Uterus (tissue), 2 donors: Measurements from ENCODE around the gene BGN.

Source experiments
- POLR2A ChIP-seq, 2 donors: fragments of 450-650 bp; IDR thresholded peaks; one replicate each; pipeline ENCODE4 v1.6.1; 2016; ENCODE audit warnings: antibody characterized with exemption in 2 of 2, mild to moderate bottlenecking in 1 of 2, moderate library complexity in 1 of 2
- TF ChIP-seq, protein P1 (sequence below), 4 experiments: fragments of 200-600 bp in 2 of 4; fragments of 450-650 bp in 2 of 4; sonication (generic) in 2 of 4; IDR thresholded peaks; one replicate each; pipeline ENCODE4 v1.5.1; 2016 to 2019; ENCODE audit warnings: antibody characterized with exemption in 4 of 4, mild to moderate bottlenecking in 2 of 4, moderate library complexity in 1 of 4

DNA sequence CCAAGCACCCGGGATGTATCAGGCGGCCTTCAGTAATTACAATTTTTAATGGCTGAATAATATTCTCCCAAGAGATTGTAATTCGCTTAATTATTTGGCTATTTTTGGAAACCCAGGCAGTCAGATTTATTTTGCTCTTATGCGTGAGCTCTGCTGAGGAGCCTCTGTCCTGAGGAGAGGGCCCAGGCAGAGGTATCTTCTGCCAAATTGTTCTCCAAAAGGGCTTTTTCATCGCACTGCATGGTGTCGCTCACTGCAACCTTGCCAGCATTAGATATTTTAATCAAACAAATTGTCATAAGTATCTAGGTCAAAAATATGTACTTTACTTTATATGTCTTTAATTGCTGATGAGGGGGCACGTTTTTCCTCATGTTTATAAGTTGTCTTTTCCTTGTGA, 28.5 kb downstream of the BGN start:
- TF ChIP-seq, protein P1, sequence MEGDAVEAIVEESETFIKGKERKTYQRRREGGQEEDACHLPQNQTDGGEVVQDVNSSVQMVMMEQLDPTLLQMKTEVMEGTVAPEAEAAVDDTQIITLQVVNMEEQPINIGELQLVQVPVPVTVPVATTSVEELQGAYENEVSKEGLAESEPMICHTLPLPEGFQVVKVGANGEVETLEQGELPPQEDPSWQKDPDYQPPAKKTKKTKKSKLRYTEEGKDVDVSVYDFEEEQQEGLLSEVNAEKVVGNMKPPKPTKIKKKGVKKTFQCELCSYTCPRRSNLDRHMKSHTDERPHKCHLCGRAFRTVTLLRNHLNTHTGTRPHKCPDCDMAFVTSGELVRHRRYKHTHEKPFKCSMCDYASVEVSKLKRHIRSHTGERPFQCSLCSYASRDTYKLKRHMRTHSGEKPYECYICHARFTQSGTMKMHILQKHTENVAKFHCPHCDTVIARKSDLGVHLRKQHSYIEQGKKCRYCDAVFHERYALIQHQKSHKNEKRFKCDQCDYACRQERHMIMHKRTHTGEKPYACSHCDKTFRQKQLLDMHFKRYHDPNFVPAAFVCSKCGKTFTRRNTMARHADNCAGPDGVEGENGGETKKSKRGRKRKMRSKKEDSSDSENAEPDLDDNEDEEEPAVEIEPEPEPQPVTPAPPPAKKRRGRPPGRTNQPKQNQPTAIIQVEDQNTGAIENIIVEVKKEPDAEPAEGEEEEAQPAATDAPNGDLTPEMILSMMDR (IDR thresholded peaks at IDR 0.05) = no peak
- TF ChIP-seq POLR2A (IDR thresholded peaks at IDR 0.05) = no peak
